H9 (cell line): Measurements from ENCODE around the gene SLC46A2. TPM values are rescaled to one million over a fixed set of nuclear protein-coding genes. Genes with fewer than 3 reads are reported as not detected.

Experiments
- DNase-seq: peaks from one replicate; pipeline ENCODE4 v3.0.0-alpha.2; 2017
- H2AFZ ChIP-seq: one replicate; pipeline ENCODE4 v1.6.1; 2013; ENCODE audit warnings: mild to moderate bottlenecking, low read length, control low read depth, moderate library complexity
- H2AK5ac ChIP-seq: 2 replicates; pipeline ENCODE4 v1.6.1; 2013; ENCODE audit warnings: low read length, control low read depth, mixed read lengths; ENCODE audit not compliant: insufficient read length
- H2BK120ac ChIP-seq: one replicate; pipeline ENCODE4 v1.6.1; 2013; ENCODE audit warnings: low read depth, mild to moderate bottlenecking, low read length, control low read depth, inconsistent platforms; ENCODE audit not compliant: poor library complexity, severe bottlenecking
- H2BK12ac ChIP-seq: 2 replicates; pipeline ENCODE4 v1.6.1; 2013; ENCODE audit warnings: low read length, control low read depth, mixed read lengths, low read depth; ENCODE audit not compliant: insufficient read length
- H2BK15ac ChIP-seq: 2 replicates; pipeline ENCODE4 v1.6.1; 2013; ENCODE audit warnings: low read depth, low read length, control low read depth
- H2BK20ac ChIP-seq: one replicate; pipeline ENCODE4 v1.6.1; 2013; ENCODE audit warnings: low read depth, mild to moderate bottlenecking, low read length, control low read depth, inconsistent platforms; ENCODE audit not compliant: poor library complexity, severe bottlenecking
- H2BK5ac ChIP-seq: 2 replicates; pipeline ENCODE4 v1.6.1; 2013; ENCODE audit warnings: low read length, control low read depth, mixed read lengths; ENCODE audit not compliant: insufficient read length
- H3K14ac ChIP-seq: 2 replicates; pipeline ENCODE4 v1.6.1; 2013; ENCODE audit warnings: low read length, control low read depth; ENCODE audit not compliant: insufficient read depth
- H3K18ac ChIP-seq: 2 replicates; pipeline ENCODE4 v1.6.1; 2013; ENCODE audit warnings: low read depth, mild to moderate bottlenecking, mixed read lengths, low read length, control low read depth; ENCODE audit not compliant: insufficient read length
- H3K23ac ChIP-seq: 2 replicates; pipeline ENCODE4 v1.6.1; 2013; ENCODE audit warnings: low read length, control low read depth, mixed read lengths, low read depth; ENCODE audit not compliant: insufficient read length
- H3K23me2 ChIP-seq: 2 replicates; pipeline ENCODE4 v1.6.1; 2013; ENCODE audit warnings: low read depth, mild to moderate bottlenecking, mixed read lengths, low read length, control low read depth; ENCODE audit not compliant: insufficient read length, poor library complexity, severe bottlenecking
- H3K27ac ChIP-seq: 2 replicates; pipeline ENCODE4 v1.5.1; 2013; ENCODE audit warnings: low read length, control low read depth, mixed read lengths, low read depth; ENCODE audit not compliant: insufficient read length
- H3K27me3 ChIP-seq: 2 replicates; pipeline ENCODE4 v1.6.1; 2013; ENCODE audit warnings: low read length, control low read depth, inconsistent platforms; ENCODE audit not compliant: insufficient read depth
- H3K4ac ChIP-seq: 2 replicates; pipeline ENCODE4 v1.6.1; 2013; ENCODE audit warnings: low read depth, mild to moderate bottlenecking, control low read depth, inconsistent platforms, low read length, moderate library complexity
- H3K4me1 ChIP-seq: 2 replicates; pipeline ENCODE4 v1.6.1; 2013; ENCODE audit warnings: low read length, control low read depth, inconsistent platforms; ENCODE audit not compliant: insufficient read depth
- H3K4me2 ChIP-seq: 2 replicates; pipeline ENCODE4 v1.6.1; 2013; ENCODE audit warnings: low read length, control low read depth, mixed read lengths; ENCODE audit not compliant: insufficient read length, insufficient read depth
- H3K56ac ChIP-seq: 2 replicates; pipeline ENCODE4 v1.6.1; 2013; ENCODE audit warnings: low read depth, mild to moderate bottlenecking, mixed read lengths, low read length, control low read depth; ENCODE audit not compliant: insufficient read length
- H3K79me1 ChIP-seq: 2 replicates; pipeline ENCODE4 v1.6.1; 2013; ENCODE audit warnings: low read depth, mild to moderate bottlenecking, moderate library complexity, low read length, control low read depth, inconsistent platforms; ENCODE audit not compliant: insufficient read depth, poor library complexity, severe bottlenecking
- H3K79me2 ChIP-seq: 2 replicates; pipeline ENCODE4 v1.6.1; 2013; ENCODE audit warnings: low read length, control low read depth, inconsistent platforms; ENCODE audit not compliant: insufficient read depth
- H3K9ac ChIP-seq: 2 replicates; pipeline ENCODE4 v1.6.1; 2013; ENCODE audit warnings: low read length, control low read depth, mixed read lengths; ENCODE audit not compliant: insufficient read length; ENCODE audit errors: extremely low read depth
- H3K9me3 ChIP-seq: one replicate; pipeline ENCODE4 v1.6.1; 2013; ENCODE audit warnings: low read depth, low read length, inconsistent platforms; ENCODE audit not compliant: control insufficient read depth
- H3T11ph ChIP-seq: one replicate; pipeline ENCODE4 v1.6.1; 2013; ENCODE audit warnings: mild to moderate bottlenecking, low read length, control low read depth, inconsistent platforms
- H4K20me1 ChIP-seq: one replicate; pipeline ENCODE4 v1.6.1; 2013; ENCODE audit not compliant: control insufficient read depth, insufficient read length, insufficient read depth
- H4K5ac ChIP-seq: 2 replicates; pipeline ENCODE4 v1.6.1; 2013; ENCODE audit warnings: low read depth, mild to moderate bottlenecking, mixed read lengths, low read length, control low read depth; ENCODE audit not compliant: insufficient read length
- H4K8ac ChIP-seq: replicated peaks from 2 replicates; pipeline ENCODE4 v1.6.1; 2013; ENCODE audit warnings: low read length, control low read depth, mixed read lengths, low read depth; ENCODE audit not compliant: insufficient read length
- H4K91ac ChIP-seq: 2 replicates; pipeline ENCODE4 v1.6.1; 2013; ENCODE audit warnings: low read depth, mild to moderate bottlenecking, moderate library complexity, mixed read lengths, low read length, control low read depth; ENCODE audit not compliant: insufficient read length
- H3K27ac Mint-ChIP-seq, 3 experiments: 2 replicates in 2 of 3; 3 replicates in 1 of 3; pipeline ENCODE4 v1.8.0; 2020 to 2021; ENCODE audit warnings: mixed read lengths in 3 of 3, mild to moderate bottlenecking in 1 of 3, moderate library complexity in 1 of 3
- H3K27me3 Mint-ChIP-seq: 2 replicates; pipeline ENCODE4 v1.8.0; 2021; ENCODE audit warnings: low read depth, mild to moderate bottlenecking, moderate library complexity, mixed read lengths
- H3K36me3 Mint-ChIP-seq, 3 experiments: 2 replicates in 2 of 3; 3 replicates in 1 of 3; pipeline ENCODE4 v1.8.0; 2020 to 2021; ENCODE audit warnings: low read depth in 3 of 3, mixed read lengths in 3 of 3; ENCODE audit not compliant: insufficient read depth in 1 of 3
- H3K4me1 Mint-ChIP-seq, 2 experiments: 2 replicates each; pipeline ENCODE4 v1.8.0; 2020; ENCODE audit warnings: mixed read lengths in 2 of 2
- H3K4me3 Mint-ChIP-seq, 2 experiments: 2 replicates in 1 of 2; 3 replicates in 1 of 2; pipeline ENCODE4 v1.8.0; 2020 to 2021; ENCODE audit warnings: mild to moderate bottlenecking in 2 of 2, mixed read lengths in 2 of 2, moderate library complexity in 1 of 2
- H3K9me3 Mint-ChIP-seq, 2 experiments: 2 replicates in 1 of 2; 3 replicates in 1 of 2; pipeline ENCODE4 v1.8.0; 2020; ENCODE audit warnings: mild to moderate bottlenecking in 2 of 2, mixed read lengths in 2 of 2, moderate library complexity in 1 of 2
- CTCF ChIP-seq: fragments of 200-600 bp; sonication (generic); conservative IDR thresholded peaks from 3 replicates; pipeline ENCODE4 v1.8.0; 2021; ENCODE audit warnings: antibody characterized with exemption, mild to moderate bottlenecking
- WGBS: extraction: QIAGEN DNeasy Blood & Tissue Kit; methylation state at CpG from one replicate; pipeline ENCODE4 v1.1.7; 2013; ENCODE audit warnings: missing lambda C conversion rate, low lambda C conversion rate, mixed read lengths; ENCODE audit not compliant: insufficient read length; ENCODE audit errors: extremely low coverage; 5-methylcytosine and 5-hydroxymethylcytosine counted together
- total RNA-seq: library from RNA; stranded (reverse); gene quantifications from 2 replicates; pipeline ENCODE4 v1.2.1, GENCODE V29; 2021

The SLC46A2 gene
- total RNA-seq, 1 experiment from 2014 or later: not detected

GRCh38 chr9:112914524-112914923 lies 23.8 kb upstream of the SLC46A2 start:
- Mint-ChIP-seq H3K9me3 (peaks cover 3 to 12% of the 10 kb centered on the region in 2 experiments), H3K27ac (no peak overlapping the region), H3K4me3 (no peak overlapping the region), H3K36me3 (no peaks in the 10 kb centered on the region; a peak in 1 of 7 replicates), H3K4me1 (no peaks in the 10 kb centered on the region), H3K27me3 (peaks cover 58% of the 10 kb centered on the region)
- no peaks in the 10 kb centered on the region for H3K79me1 ChIP-seq
- H2BK15ac ChIP-seq: no peak overlapping the region
- H4K8ac ChIP-seq: no peak overlapping the region
- H3K9me3 ChIP-seq: no peaks in the 10 kb centered on the region
- no peak overlapping the region for H3K9ac ChIP-seq
- no peak for DNase-seq
- no peaks in the 10 kb centered on the region for H3K27me3 ChIP-seq
- no peak overlapping the region for H2AK5ac ChIP-seq
- no peaks in the 10 kb centered on the region for H3K79me2 ChIP-seq
- no peak overlapping the region for H3T11ph ChIP-seq
- no peaks in the 10 kb centered on the region for H3K23me2 ChIP-seq
- no peak overlapping the region for H3K4me2 ChIP-seq
- no peak overlapping the region for H3K56ac ChIP-seq
- no peak overlapping the region for H3K18ac ChIP-seq
- H2BK120ac ChIP-seq: no peak overlapping the region
- TF ChIP-seq CTCF: no peak
- no peak overlapping the region for H2AFZ ChIP-seq
- H3K14ac ChIP-seq: no peak overlapping the region
- no peak overlapping the region for H3K23ac ChIP-seq
- no peak overlapping the region for H4K91ac ChIP-seq
- H2BK12ac ChIP-seq: no peak overlapping the region
- no peak overlapping the region for H3K4ac ChIP-seq
- no peaks in the 10 kb centered on the region for H3K4me1 ChIP-seq
- no CpG with 5 or more reads among the region's 2 CpGs for WGBS
- no peak overlapping the region for H2BK20ac ChIP-seq
- H4K20me1 ChIP-seq: no peaks in the 10 kb centered on the region
- H4K5ac ChIP-seq: no peak overlapping the region
- H3K27ac ChIP-seq: no peak overlapping the region
- H2BK5ac ChIP-seq: no peak overlapping the region
